AML-193 (cell line): ENCODE results near the gene SLC7A14.

Experiments
- DNase-seq, 2 experiments: peaks; one replicate each; lab custom pipeline; 2025; lab: John Stamatoyannopoulos, UW

The SLC7A14 gene

DNA sequence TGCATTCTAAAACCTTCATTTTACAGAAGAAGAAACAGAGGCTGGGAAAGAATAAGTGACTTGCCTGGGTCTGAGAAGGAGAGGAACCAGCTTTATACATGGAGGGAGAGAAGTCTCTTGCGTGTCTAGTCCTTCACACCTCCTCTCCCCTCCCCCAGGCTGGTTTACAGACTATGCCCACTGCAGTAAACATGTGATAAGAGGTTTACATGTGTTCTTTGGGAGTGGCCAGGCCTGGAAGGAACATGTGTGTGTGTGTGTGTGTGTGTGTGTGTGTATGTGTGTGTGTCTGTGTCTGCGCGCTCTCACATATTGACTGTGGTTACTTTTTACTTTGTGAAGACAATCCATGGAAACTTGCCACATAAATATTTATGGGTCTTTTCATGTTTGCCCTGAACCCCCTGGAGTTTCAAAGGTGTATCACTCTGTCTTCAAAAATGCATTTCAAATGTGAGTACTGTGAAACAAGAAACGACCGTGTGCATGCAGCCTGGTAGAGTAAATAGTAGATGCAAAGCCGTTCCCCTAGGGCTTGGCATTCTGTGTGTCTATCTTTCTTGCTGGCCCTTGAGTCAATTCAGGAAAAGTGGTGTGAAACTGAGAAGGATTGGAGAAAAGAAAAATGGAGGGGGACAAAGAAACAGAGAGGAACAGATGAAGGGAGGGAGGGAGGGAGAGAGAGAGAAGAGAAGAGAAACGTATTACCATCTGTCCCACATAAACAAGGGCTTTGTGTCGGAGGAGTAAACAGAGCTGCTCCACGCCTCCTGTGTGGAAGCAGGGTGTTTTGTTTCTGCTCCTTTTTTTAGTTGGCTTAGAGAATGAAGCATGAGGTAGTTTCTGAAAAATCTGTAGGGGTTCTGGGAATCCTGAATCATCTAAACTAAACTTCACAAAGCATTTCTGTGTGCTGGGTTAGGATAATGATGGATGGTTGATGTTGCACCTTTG, 115.5 kb downstream of the SLC7A14 start:
- no peak for DNase-seq

DNA sequence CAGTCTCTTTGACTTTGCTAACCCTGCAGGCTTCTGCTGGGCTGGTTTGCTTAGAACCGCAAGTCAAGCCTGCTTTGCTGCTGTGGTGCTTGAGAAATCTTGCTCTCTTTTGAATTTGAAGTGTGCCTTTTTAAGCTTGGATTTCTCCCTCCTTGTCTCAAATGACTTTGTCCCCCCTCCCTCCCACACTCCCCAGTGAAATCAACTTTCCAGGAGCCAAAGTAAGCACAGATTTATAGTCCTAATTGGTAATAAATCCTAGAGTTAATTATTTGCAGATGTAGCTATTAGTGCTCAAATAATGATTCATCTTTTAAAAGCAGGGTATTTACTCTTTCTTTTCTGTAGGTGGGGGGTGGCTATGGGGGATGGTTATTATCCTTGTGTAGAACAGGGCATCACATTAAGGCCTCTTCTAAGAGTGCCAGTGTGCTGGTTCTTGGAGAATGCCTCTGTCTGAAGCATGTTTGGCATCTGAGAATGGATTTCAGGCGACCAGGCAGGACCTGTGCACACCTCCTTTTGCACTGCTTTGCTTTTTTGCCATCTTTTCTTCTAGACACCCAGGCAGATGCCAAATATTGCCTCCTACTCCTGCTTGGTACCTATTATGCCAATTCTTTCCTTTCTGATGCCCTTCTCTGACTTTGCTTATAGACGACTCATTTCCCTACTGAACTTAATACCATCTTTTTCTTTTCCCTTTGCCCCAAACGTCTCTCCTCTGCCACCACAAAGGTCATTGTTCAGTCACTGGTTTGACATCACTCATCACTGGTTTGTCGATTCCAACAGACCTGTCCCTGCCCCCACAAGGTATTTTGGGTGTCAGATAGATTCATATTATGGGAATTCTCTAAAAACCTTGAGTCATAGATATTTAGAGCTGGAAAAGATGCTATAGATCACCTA, 116.5 kb downstream of the SLC7A14 start:
- no peak for DNase-seq

- no peak for DNase-seq
These were observed 118.2 kb downstream of the SLC7A14 start for GRCh38 chr3:170467571-170468147.

- DNase-seq, result no peak
These were observed 118.9 kb downstream of the SLC7A14 start for GRCh38 chr3:170467007-170467406.

- no peak for DNase-seq
These were observed 119.9 kb downstream of the SLC7A14 start for GRCh38 chr3:170465955-170466354.

DNA sequence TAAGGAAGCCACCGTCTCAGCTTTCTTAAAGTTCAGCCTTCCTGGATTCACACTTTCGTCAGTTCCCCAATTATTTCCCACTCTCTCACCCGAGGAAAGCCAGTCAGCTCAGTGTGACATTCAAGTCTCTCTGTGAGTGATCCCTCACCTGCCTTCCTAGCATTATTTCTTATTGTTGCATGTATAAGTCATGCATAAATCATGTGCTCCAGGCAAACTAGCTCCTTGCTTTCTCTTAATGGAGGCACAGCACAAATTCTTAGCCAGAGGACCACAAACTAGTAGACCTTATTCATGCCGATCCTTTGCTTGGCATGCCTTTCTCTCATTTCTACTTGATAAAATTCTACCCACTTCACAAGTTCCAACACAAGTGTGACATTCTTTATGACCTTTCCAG, 122.9 kb downstream of the SLC7A14 start:
- DNase-seq, result no peak

DNA sequence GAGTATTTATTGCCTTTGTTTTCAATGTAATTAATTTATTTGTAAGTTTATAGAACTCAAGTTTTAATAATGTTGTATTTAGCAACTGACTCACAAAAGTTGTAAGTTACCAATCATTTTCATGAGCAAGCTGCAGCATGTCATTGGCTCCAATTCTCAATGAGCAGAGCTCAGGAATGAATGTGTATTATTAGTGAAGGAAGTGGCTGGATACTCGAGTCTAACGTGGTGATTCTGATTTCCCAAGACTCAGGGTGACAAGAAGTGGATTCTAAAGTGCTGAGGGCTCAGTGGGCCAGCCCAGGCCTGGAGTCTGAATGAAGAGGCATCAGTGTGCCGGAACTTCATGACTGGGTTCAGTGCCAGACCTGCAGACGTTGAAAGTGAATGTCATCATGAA, 127.6 kb downstream of the SLC7A14 start:
- no peak for DNase-seq

DNA sequence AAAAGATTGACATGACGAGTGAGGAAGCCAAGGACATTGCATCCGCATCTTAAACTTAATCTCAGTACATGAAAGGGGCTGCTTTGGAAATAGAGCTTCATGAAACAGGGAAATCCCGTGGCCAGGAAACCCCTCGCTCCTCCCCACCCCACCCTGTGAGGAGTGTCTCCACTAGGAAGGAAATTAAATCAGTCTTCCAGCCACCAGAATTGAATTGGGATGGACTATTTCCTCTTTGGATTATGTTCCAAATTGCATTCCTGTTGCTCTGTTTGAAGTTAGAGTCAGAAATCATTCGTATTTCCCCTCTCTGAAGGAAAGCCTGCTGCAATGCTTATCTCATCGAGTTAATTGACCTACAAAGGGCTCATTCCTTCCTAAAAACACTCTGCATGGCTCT, 131.4 kb downstream of the SLC7A14 start:
- DNase-seq, result no peak

DNA sequence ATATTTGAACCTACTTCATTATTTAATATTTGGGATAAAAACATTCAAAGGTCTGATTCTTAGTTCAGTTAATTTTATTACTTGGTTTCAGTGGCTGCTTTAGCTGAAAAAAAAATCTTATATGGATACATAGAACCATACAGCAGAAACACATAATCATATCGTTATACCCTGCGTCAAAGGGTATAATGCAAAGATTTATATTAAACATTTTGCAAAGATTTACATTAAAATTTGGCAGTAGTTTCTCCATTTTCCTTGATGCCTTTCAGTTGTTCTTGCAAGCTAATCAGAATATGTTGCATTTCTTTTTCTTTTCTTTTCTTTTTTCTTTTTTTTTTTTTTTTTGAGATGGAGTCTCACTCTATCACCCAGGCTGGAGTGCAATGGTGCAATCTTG, 135.8 kb downstream of the SLC7A14 start:
- no peak for DNase-seq

- no peak for DNase-seq
These were observed 137.3 kb downstream of the SLC7A14 start for GRCh38 chr3:170448584-170448983.

DNA sequence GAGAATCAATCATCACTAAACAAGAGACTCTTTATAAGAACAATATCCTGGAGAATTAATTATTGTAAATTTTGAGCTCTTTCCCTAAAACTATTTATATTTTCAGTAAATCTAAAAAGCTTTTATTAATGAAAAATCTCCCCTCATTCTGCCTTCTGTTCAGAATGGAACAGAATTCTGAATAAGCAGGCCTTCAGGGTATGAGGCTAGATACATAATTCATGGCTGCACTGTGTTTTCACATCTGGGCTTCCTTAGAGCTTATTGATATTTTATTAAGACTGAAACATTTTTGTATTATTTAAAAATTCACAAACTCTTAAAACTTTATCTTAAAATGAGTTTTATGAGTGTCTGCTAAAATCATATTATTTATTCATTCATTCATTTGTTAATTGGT, 142.4 kb downstream of the SLC7A14 start:
- DNase-seq, result no peak

- no peak for DNase-seq
These were observed 142.9 kb downstream of the SLC7A14 start for GRCh38 chr3:170442947-170443346.

GRCh38 chr3:170441412-170441811, 144.5 kb downstream of the SLC7A14 start:
- no peak for DNase-seq

DNA sequence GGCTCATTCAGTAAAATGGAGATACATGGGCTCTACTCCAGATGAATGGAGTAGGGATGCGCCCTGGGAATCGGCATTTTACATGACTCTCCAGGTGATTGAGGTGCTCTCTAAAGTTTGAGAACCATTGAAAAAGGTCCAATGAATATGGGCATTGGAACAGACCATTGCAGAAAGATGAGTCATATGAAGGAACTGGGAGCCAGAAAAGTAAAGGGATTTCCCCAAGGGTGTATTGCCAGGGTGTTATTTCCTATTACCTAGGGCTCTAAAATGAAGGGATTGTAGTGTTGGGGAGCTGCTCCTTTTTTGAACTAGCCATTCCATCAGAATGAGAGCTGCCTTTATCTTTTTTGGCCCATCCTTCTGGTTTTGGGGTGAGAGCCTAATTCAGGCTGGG, 145.5 kb downstream of the SLC7A14 start:
- DNase-seq, result no peak

- DNase-seq, result no peak
These were observed 147.0 kb downstream of the SLC7A14 start for GRCh38 chr3:170438836-170439235.

DNA sequence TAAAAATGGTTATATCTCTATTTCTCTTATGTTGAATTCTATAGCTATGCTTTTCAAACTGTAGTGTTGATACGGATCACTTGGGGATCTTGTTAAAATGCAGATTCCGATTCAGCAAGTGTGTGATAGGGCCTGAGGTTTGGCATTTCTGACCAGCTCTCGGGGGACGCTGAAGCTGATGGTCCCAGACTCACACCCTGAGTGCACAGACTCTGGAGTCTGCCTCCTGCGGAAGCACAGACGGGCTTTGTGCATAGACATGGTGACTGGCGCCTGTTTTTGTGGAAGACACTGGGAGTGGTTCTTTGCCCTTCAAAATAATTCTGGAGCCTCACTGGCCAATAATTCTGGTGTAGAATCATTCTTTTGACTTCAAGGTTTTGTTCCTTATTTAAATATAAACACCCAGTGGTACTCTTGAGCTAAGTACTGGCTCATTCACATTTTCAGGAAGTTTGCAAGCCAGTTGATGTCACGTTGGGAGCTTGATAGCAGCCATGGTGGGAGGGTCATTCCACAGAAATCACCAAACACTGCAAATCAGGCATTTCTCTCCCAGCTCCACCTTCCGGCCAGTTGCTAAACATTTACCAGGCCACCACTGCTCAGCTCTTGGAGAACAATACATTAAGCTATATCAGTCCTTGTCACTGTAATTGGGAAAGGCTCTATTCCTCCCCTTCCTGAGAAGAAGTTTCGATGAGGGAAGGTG, 148.0 kb downstream of the SLC7A14 start:
- DNase-seq, result no peak

GRCh38 chr3:170437176-170437575, 148.7 kb downstream of the SLC7A14 start:
- DNase-seq, result no peak

DNA sequence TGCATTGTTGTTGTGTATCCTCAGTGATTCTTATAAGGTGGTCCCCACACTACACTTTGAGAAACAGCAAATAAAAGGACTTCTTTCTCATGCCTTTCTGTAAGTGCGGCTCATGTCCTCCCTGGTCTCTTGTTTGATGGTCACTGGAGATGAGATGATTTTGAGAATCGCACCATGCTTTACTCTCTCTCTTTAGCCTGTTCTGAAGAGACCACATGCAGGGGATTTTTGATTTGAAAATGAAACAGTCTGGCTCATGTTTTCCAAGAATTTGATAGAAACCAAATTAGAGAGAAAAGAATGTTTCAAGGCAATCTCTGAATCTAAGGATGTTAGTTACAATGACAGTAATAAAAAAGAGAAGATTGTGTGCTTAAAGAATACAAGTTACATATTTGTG, 149.2 kb downstream of the SLC7A14 start:
- no peak for DNase-seq

- no peak for DNase-seq
These were observed 153.5 kb downstream of the SLC7A14 start for GRCh38 chr3:170432416-170432815.

DNA sequence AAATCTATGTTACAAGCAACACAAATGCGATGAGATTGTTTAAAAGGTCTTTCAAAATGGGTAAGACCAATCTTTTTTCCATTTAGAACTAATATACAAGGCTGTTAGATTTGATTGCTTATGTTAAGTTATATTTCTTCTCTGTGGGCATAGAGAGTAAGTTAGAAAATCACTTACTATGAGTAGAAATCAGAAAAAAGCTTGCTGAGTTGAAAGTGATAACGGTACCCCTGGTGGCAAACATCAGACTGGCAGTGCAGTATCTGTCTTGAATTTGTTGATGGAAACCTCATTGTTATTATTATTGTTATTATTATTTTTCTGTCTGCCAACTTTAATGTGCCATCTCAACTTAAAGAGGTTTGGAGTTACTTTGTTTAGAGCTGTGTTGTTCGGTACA, 154.8 kb downstream of the SLC7A14 start:
- no peak for DNase-seq

DNA sequence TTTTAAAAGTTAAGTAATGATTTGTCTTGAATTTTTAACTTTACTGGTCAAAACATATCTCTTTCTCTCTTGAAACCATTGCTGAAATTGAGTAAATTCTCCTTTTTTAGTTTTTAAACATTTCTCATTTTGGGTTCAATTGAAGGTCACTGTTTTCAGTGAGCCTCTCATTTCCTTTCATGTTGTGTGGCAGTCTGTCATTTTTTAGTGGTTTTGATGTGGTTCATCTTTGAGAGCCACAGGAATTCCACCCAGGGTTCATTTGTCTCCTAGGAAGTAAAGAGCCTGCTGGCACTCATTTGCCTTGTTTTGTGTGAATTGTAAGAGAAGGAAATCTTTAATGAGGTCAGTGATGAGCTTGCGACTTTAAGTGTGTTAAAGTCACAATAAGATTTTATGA, 156.8 kb downstream of the SLC7A14 start:
- no peak for DNase-seq

GRCh38 chr3:170428095-170428494, 157.8 kb downstream of the SLC7A14 start:
- DNase-seq, result no peak
